SIG-M5 treated with dmso at 0.1 percent for 504 hours (cell line): Measurements from ENCODE around the gene ANKRD11.

Source experiments
- DNase-seq: peaks from one replicate; lab custom pipeline; 2025; ENCODE audit not compliant: unreplicated experiment; lab: John Stamatoyannopoulos, UW

ANKRD11 gene

GRCh38 chr16:89507214-89507833, 17.0 kb upstream of the ANKRD11 start:
- no peak for DNase-seq

DNA sequence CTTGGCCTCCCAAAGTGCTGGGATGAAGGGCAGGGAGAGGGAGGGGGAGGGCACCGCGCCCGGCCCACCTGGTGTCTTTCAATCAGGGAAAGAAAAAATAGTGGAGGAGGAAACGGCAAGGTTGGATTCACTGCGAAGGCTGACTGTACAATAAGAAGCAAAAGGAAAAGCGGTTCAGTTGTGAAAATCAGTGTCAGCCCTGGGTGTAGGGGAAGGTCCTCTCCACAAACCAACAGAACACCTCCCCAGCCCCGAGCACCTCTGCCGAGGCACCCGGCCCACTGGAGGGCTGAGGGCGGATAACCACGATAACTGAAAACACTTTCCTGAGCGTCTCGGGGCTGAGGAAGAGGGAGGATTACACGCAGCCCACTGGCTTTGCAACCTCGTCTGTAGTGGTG, 16.4 kb upstream of the ANKRD11 start:
- no peak for DNase-seq

GRCh38 chr16:89506113-89506504, 15.7 kb upstream of the ANKRD11 start:
- no peak for DNase-seq

DNA sequence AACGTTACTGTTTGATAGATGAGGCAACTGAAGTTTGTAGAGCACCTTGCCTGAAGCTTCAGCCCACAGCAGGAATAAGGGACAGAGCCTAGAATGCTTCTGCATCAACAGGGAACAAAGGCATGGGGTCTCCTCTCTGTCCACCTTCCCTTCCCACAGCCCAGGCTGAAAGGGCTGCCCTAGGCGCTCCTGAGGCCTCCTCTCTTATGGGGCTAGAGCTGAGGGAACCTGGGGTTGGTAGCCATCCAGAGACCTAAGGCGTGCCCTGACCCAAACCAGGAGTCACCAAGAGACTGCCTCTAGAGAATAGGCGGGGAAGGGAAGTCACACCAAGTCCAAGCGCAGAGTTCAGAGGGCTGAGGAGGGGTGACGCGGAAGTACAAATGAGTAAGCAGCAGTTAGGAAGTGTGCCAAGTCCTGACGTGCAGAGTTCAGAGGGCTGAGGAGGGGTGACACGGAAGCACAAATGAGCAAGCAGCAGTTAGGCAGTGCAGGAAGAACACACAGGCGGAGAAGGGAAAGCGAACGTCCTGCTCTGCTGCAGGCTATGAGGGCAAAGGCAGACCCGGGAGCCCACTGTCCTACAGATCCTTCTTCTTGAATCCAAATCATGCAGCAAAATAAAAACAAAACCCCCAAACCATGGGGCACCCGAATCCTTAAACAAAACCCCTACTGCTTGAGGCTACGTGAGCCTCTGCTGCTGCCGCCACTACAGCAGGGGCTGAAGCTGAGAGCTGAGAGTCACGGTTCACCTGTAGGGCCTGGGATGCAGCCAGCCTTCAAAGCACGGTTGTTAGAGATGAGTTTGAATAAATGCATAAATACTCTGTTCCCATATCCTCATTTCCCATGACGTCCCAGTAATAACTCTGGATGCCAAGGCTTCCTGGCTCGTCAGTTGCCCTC, 15.1 kb upstream of the ANKRD11 start:
- DNase-seq = peak; percentile 98

GRCh38 chr16:89504091-89504490, 13.7 kb upstream of the ANKRD11 start:
- no peak for DNase-seq

DNA sequence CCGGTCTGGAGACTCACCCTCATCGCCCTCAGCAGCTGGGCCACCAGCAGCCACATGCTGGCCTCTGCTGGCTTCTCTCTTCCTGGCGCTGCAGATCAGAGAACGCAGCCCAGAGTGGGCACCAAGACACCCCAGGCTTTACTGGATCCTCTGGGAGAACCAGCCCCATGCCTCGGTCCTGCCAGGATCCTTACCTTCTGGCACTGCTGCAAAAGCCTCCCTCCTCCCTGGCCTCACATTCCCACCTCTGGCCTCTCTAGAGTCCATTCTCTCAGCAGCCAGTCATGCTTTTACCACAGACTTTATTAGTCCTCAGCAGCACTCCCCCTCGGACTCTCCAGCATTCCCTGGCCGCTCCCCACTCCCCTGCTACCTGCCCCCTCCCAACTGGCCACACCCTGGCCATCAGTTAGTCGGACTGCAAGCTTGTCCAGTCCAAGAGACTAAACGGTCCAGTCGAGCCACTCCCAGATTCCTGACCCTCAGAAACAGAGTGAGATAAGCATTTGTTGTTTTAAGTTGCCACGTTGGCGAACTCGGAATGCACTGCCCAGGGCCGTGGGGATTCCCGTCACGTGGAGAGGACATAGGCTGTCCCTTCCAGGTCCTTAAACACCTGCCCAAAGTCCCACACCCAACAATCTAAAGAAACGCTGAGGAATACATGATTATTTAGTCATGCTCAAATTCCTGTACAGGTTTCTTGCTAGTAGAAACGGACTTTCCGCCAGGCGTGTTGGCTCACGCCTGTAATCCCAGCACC, 11.9 kb upstream of the ANKRD11 start:
- DNase-seq = peak; percentile 25

DNA sequence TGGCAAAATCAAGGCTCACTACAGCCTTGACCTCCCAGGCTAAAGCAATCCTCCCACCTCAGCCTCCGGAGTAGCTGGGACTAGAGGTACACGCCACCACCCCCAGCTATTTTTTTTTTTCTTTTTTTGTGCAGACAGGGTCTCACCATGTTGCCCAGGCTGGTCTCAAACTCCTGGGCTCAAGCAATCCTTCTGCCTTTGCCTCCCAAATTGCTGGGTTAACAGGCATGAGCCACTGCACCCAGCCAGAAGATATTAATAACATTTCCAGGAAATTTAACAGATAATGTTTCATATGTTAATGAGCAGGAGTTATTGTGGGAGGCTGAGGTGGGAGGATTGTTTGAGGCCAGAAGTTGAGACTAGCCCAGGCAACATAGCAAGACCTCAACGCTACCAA, 9.4 kb upstream of the ANKRD11 start:
- DNase-seq = no peak

DNA sequence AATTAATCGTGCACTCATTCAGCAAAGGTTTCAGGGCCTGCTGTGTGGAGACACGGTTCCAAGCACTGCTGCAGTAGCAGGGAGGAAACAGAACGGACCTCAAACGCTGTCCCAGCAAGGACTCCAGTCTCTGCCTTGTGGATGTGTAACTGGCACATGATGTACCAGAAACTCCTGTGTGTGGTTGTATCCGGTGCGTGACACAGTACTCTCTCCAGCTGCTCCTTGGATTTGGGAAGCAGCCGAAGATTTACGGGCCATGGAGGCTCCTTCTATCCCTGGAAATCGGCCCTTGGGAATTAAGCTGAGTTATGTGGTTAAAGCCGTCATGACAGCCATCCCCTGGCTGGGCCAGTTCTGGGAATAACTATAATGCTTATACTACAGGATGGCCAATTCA, 8.5 kb upstream of the ANKRD11 start:
- no peak for DNase-seq

DNA sequence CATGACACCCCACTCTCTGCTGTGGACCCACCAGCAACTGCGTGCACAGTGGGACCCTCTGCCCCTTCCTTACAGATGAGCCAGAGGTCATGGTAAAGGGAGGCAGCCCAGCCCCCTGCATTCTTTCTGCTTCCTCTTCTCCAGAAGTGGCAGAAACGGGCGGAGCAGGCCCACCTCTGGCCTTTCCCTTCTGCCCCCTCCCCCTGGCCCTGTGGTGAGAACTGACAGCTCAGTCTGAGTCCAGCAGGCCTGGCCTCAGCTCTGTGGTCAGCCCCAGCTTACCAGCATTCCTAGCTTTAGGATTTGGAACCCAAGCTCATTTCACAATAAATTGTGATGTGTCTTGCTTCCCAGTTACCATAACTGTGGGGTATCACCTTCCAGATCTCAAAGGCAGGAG, 4.8 kb upstream of the ANKRD11 start:
- no peak for DNase-seq

- no peak for DNase-seq
Measured at GRCh38 chr16:89493776-89494175, 3.4 kb upstream of the ANKRD11 start.

DNA sequence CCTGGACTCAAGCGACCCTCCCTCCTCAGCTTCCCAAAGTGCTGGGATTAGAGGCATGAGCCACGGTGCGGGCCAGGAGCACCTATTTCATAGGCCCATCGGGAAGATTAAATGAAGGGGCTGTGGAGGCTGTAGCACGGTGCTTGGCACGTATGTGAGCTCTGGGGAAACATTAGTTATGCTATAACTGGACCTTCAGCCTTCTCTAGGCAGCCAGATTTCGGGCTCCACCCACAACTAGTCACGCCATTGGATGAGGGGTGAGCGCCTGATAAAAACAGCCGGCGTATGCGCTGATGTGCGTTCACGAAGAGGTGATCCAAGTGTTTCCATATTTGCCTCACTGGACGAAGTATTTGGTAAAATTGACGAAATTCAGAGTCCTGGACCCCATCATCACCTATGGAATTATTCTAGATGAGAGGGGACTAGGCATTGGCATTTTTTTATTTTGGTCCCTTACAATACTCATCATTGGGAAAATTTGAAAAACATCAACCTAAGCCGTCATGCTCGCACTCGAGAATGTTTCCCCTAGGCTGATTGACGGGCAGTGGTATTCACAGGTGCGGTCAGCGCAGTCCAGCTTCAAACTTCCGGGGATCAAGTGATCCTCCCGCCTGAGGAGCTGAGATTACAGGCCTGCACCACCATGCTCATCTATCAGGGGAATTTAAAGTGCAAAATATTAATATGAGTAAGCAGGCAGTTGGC, 1.8 kb upstream of the ANKRD11 start:
- no peak for DNase-seq

- peak; percentile 73 for DNase-seq
Measured at GRCh38 chr16:89491238-89491869, 993 bp upstream of the ANKRD11 start.

- no peak for DNase-seq
Measured at GRCh38 chr16:89489898-89490438, 393 bp downstream of the ANKRD11 start.

GRCh38 chr16:89489040-89489897, 1.1 kb downstream of the ANKRD11 start:
- peak; percentile 95 for DNase-seq

- DNase-seq = no peak
Measured at GRCh38 chr16:89485701-89486246, 4.6 kb downstream of the ANKRD11 start.

GRCh38 chr16:89484923-89485679, 5.3 kb downstream of the ANKRD11 start:
- no peak for DNase-seq

DNA sequence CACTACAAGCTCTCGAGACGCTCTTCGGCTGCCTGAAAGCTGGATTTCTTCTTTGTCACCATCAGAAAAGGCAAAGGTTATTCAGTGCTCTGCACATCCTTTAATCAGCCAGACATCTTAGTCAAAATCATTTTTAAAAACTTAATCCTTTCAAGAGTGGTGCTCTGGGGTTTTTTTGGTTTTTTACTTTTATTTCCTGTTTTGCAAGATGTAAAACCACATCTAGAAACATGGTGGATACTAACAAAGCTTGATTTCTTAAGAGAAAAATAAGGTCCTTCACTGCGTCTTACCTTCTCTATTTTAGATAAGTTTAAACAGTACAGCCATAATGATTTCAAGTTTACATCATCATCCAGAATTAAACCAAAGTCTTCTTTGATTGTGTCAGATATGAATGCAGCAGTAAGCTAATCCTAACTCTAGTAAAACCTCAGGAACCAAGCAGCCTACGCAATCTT, 6.3 kb downstream of the ANKRD11 start:
- DNase-seq = no peak

- no peak for DNase-seq
Measured at GRCh38 chr16:89482817-89483205, 7.5 kb downstream of the ANKRD11 start.
